ENCODE data around the gene TMED1. TPM values are rescaled to one million over a fixed set of nuclear protein-coding genes. Genes with fewer than 3 reads are reported as not detected.

TMED1 gene
- total RNA-seq, 1 donor from 2014 or later = 27.0 TPM

GRCh38 chr19:10846500-10847202 lies 10.6 kb upstream of the TMED1 start:
- Mint-ChIP-seq H3K4me3 (ENCODE audit: unreplicated experiment) (no peak overlapping the region), H3K4me1 (ENCODE audit: low read depth, unreplicated experiment) (no peaks in the 10 kb centered on the region), H3K27me3 (ENCODE audit: low read depth, unreplicated experiment) (peaks cover 9% of the 10 kb centered on the region), H3K9me3 (ENCODE audit: unreplicated experiment) (peaks cover 13% of the 10 kb centered on the region), H3K36me3 (ENCODE audit: low read depth, unreplicated experiment) (no peaks in the 10 kb centered on the region), H3K27ac (ENCODE audit: unreplicated experiment) (no peak overlapping the region)
- peaks cover 3% of the 10 kb centered on the region for H3K27me3 ChIP-seq (ENCODE audit: insufficient read depth, low read length)
- no peaks in the 10 kb centered on the region for H3K4me1 ChIP-seq (ENCODE audit: insufficient read depth, low read length)
- no peak overlapping the region for H2AFZ ChIP-seq (ENCODE audit: low read depth, low read length)
- no peak overlapping the region for H3K4me2 ChIP-seq (ENCODE audit: low read length)
- DNase-seq (ENCODE audit: low read depth) (no peak), FAIRE-seq (no peak)
- no peaks in the 10 kb centered on the region for H3K79me2 ChIP-seq (ENCODE audit: insufficient read depth, low read length)
- no peak overlapping the region for H3K27ac ChIP-seq (ENCODE audit: low read depth, low read length)
- no peak overlapping the region for H3K9ac ChIP-seq (ENCODE audit: low read length)
- no peaks in the 10 kb centered on the region for H3K36me3 ChIP-seq (ENCODE audit: insufficient read depth, low read length)
- no peak overlapping the region for H3K4me3 ChIP-seq (ENCODE audit: insufficient read depth, low read depth, low read length)
- no peaks in the 10 kb centered on the region for H3K9me3 ChIP-seq (ENCODE audit: insufficient read depth, low read depth, low read length)
- TF ChIP-seq CTCF (IDR thresholded peaks at IDR 0.05; ENCODE audit: insufficient read depth, low read depth, low read length) (no peak), EZH2 (IDR thresholded peaks at IDR 0.05; ENCODE audit: insufficient read depth, low read length) (no peak)
- no peaks in the 10 kb centered on the region for H4K20me1 ChIP-seq (ENCODE audit: insufficient read depth, low read length)

GRCh38 chr19:10842788-10843187 lies 6.8 kb upstream of the TMED1 start:
- H4K20me1 ChIP-seq (ENCODE audit: insufficient read depth, low read length) = no peaks in the 10 kb centered on the region
- no peaks in the 10 kb centered on the region for H3K4me1 ChIP-seq (ENCODE audit: insufficient read depth, low read length)
- peaks cover 3% of the 10 kb centered on the region for H3K27me3 ChIP-seq (ENCODE audit: insufficient read depth, low read length)
- Mint-ChIP-seq H3K9me3 (ENCODE audit: unreplicated experiment) (peaks cover 18% of the 10 kb centered on the region), H3K36me3 (ENCODE audit: low read depth, unreplicated experiment) (no peaks in the 10 kb centered on the region), H3K4me3 (ENCODE audit: unreplicated experiment) (no peak overlapping the region), H3K4me1 (ENCODE audit: low read depth, unreplicated experiment) (no peaks in the 10 kb centered on the region), H3K27ac (ENCODE audit: unreplicated experiment) (no peak overlapping the region), H3K27me3 (ENCODE audit: low read depth, unreplicated experiment) (peaks cover 7% of the 10 kb centered on the region)
- no peak for DNase-seq (ENCODE audit: low read depth)
- no peak overlapping the region for H3K4me2 ChIP-seq (ENCODE audit: low read length)
- FAIRE-seq = no peak
- TF ChIP-seq CTCF (IDR thresholded peaks at IDR 0.05; ENCODE audit: insufficient read depth, low read depth, low read length) = no peak
- no peak for TF ChIP-seq EZH2 (IDR thresholded peaks at IDR 0.05; ENCODE audit: insufficient read depth, low read length)
- no peak overlapping the region for H2AFZ ChIP-seq (ENCODE audit: low read depth, low read length)
- no peak overlapping the region for H3K9ac ChIP-seq (ENCODE audit: low read length)
- H3K36me3 ChIP-seq (ENCODE audit: insufficient read depth, low read length) = no peaks in the 10 kb centered on the region
- H3K4me3 ChIP-seq (ENCODE audit: insufficient read depth, low read depth, low read length) = no peak overlapping the region
- H3K27ac ChIP-seq (ENCODE audit: low read depth, low read length) = no peak overlapping the region
- H3K9me3 ChIP-seq (ENCODE audit: insufficient read depth, low read depth, low read length) = no peaks in the 10 kb centered on the region
- no peaks in the 10 kb centered on the region for H3K79me2 ChIP-seq (ENCODE audit: insufficient read depth, low read length)

Data from astrocyte (in vitro differentiated cells and primary cell).